Measurements from ENCODE around the gene SDC4.
A peak's percentile ranks its signal among the peaks of the same experiment; 100 is the strongest.

The SDC4 gene

GRCh38 chr20:45297786-45298497, 50.3 kb downstream of the SDC4 start:
- DNase-seq (ENCODE audit: low read depth) = no peak

- no peak for DNase-seq (ENCODE audit: low read depth)
These were observed 53.6 kb downstream of the SDC4 start for GRCh38 chr20:45294659-45295058.

GRCh38 chr20:45294003-45294368, 54.2 kb downstream of the SDC4 start:
- DNase-seq (ENCODE audit: low read depth) = no peak

GRCh38 chr20:45293041-45294002, 54.9 kb downstream of the SDC4 start:
- DNase-seq (ENCODE audit: low read depth) = peak; percentile 78

- no peak for DNase-seq (ENCODE audit: low read depth)
These were observed 55.9 kb downstream of the SDC4 start for GRCh38 chr20:45292343-45292742.

- DNase-seq (ENCODE audit: low read depth) = no peak
These were observed 56.7 kb downstream of the SDC4 start for GRCh38 chr20:45291526-45291925.

GRCh38 chr20:45290677-45291355, 57.4 kb downstream of the SDC4 start:
- peak; percentile 80 for DNase-seq (ENCODE audit: low read depth)

GRCh38 chr20:45289942-45290676, 58.1 kb downstream of the SDC4 start:
- DNase-seq (ENCODE audit: low read depth) = no peak

GRCh38 chr20:45288860-45289259, 59.4 kb downstream of the SDC4 start:
- DNase-seq (ENCODE audit: low read depth) = no peak

GRCh38 chr20:45288376-45288775, 59.8 kb downstream of the SDC4 start:
- DNase-seq (ENCODE audit: low read depth) = no peak

GRCh38 chr20:45283551-45284057, 64.6 kb downstream of the SDC4 start:
- DNase-seq (ENCODE audit: low read depth) = no peak

- no peak for DNase-seq (ENCODE audit: low read depth)
These were observed 65.3 kb downstream of the SDC4 start for GRCh38 chr20:45282700-45283550.

- DNase-seq (ENCODE audit: low read depth) = no peak
These were observed 68.2 kb downstream of the SDC4 start for GRCh38 chr20:45279992-45280391.

- no peak for DNase-seq (ENCODE audit: low read depth)
These were observed 72.9 kb downstream of the SDC4 start for GRCh38 chr20:45275338-45275737.
